DMS 273 (cell line): ENCODE measurements around the gene RBM23.
"Not testable (repeated sequence)": the region's sequence is repeated elsewhere in the genome, so short reads cannot be mapped to it uniquely, and the experiment has no call there.

Experiments used
- DNase-seq: peaks from one replicate; lab custom pipeline; 2025; ENCODE audit not compliant: unreplicated experiment; lab: John Stamatoyannopoulos, UW

RBM23 gene

DNA sequence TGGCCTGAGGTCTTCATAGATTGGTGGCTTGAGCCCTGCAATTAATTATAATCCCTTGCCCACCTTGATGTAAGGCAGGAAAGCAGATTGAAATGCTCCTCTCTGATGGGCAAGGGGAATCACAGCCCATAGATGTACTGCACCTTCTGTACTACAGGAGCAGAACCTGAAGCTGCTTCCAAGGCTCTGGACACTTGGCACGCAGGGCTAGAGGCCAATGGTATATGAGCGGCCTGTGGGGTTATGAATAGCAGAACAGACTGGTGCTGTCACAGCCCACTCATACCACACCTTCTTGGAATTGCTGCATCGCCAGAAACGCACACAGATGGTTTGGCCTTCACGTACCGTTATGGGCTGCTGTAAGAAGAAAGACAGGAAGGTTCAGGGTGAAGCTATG lies 1.7 kb upstream of the RBM23 start:
- no peak for DNase-seq

GRCh38 chr14:22919601-22919921 lies 612 bp upstream of the RBM23 start:
- DNase-seq = no peak

DNA sequence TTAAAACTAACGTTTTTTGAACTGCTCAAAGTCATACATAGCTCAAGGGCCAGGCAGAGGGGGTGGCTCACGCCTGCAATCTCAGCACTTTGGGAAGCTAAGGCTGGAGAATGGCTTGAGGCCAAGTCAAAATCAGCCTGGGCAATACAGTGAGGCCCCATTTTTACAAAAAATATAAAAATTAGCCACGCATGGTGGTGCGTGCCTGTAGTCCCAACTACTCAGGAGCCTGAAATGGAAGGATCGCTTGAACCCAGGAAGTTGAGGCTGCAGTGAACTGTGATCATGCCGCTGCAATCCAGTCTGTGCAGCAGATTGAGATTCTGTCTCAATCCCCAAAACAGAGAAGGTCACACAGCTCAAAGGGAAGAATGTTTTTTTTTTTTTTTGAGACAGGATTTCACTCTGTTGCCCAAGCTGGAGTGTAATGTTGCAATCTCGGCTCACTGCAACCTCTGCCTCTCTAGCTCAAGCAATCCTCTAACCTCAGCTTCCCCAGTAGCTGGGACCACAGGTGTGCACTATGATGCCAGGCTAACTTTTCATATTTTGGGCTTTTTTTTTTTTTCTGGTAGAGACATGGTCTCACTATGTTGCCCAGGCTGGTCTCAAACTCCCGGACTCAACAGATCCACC lies 2.9 kb downstream of the RBM23 start:
- no peak for DNase-seq

DNA sequence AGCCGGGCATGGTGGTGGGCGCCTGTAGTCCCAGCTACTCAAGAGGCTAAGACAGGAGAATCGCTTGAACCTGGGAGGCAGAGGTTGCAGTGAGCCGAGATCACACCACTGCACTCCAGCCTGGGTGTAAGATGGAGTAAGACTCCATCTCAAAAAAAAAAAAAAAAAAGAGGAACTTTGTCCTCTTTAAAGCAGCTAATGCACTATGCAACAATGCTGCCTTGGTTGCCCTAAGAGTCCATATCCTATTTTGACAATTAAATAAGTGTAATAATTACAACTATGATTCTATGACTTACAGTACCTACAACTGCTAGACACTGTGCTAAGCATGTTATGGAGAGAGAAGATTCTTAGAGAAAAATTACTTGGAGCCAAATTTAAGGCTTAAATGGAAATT lies 4.1 kb downstream of the RBM23 start:
- DNase-seq = not testable (repeated sequence)

DNA sequence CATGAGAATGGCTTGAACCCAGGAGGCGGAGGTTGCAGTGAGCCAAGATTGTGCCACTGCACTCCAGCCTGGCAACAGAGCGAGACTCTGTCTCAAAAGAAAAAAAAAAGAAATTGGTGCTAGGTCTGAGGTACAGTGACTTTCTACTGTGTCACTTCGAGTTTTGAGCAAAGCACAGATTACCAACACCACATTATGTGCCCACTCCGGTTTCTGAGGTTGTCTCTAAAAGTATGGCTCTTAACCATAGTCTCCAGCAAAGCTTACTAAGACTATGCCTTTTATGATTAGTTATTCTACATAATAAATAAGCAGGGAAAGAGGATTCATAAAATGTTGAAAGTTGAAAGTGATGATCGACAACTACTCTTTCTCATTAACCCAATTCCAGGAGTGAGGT lies 8.0 kb downstream of the RBM23 start:
- no peak for DNase-seq

DNA sequence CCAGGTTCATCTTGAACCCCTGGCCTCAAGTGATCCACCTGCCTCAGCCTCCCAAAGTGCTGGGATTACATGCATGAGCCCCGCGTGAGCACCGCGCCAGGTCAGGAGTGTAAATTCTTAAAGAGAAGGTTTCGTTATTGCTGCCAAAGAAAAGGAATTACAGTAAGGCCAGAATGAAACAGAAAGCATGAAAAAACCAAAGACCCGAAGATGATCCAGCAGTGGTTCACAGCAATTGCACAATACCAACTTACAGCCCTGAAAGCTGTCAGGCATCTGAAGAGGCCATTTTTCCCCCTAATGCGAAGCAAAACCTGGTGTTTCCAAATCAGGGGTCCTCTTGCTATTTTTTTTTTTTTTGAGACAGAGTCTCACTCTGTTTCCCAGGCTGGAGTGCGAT lies 10.3 kb downstream of the RBM23 start:
- DNase-seq = no peak

GRCh38 chr14:22907429-22907828 lies 11.5 kb downstream of the RBM23 start:
- no peak for DNase-seq

GRCh38 chr14:22906073-22906472 lies 12.9 kb downstream of the RBM23 start:
- no peak for DNase-seq

GRCh38 chr14:22905627-22906026 lies 13.3 kb downstream of the RBM23 start:
- no peak for DNase-seq

DNA sequence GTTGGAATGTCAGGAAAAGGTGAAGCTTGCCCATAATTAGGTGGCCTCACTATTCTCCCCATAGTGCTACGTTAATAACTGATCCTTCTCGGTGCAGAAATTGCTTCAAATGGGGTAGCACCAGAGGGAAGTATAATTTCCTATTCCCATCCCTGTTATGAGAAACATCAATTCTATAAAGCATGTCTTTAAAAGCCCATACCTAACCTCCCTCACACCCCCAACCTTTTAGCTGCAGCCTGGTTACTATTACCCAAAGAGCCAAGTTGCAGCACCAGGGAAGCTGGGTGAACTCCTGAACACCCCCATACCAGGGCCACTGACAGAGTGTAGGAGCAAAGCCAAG lies 15.2 kb downstream of the RBM23 start:
- no peak for DNase-seq

GRCh38 chr14:22901799-22902198 lies 17.1 kb downstream of the RBM23 start:
- DNase-seq = no peak

- peak; percentile 86 for DNase-seq
Measured at GRCh38 chr14:22900081-22900799, 18.7 kb downstream of the RBM23 start.

DNA sequence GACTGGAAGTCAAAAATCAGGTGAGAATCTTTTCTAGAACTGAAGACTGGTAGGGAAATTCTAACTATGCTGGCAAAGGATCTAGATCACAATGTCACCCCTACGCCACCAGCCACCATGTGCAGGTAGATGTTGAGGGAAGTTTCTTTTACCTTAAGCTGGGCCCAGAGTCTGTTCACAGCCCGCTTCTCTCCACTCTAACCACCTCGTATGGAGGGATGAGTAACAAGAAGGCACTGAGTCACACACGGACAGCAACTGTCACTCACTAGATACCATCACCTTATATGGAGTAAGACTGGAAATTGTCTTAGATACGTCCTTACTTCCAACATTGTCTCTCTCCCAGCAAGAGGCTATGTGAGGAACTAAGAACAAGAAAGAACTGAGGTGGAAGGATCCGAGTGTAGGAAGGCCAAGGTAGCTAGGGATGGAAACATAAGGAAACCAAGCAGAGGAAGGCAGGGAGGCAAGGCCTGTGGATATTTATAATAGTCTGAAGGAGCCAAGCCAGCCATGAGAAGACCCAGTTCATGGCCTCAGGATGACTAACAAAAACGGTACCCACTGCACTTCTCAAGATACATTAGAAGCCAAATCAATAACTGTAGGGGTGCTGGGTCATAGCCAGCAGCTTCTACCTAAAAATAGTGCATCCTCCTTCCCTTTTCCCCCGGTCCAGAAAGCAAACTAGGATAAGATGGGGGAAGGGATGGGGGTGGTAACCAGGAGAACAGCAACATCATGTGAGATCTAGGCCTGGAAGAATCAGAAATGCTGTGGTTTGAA lies 20.5 kb downstream of the RBM23 start:
- DNase-seq = no peak

DNA sequence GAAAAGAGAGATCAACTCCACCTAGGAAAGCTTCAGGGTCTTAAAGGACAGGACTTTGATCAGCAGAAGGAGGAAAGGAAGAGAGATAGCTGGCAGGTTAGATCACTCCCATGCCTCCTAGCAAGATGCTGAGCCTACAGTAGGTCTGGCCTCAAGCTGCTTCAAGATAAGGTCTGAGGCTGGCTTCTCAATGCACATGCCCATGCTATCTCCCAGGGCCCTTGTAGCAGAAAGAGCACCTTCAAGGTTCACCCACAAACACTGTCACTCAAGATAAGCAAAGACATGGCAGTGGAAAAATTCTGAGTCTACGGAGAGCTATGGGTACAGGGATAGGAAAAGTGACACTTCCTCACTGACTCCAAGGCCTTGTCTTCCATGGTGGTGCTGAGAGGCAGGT lies 21.6 kb downstream of the RBM23 start:
- DNase-seq = no peak

DNA sequence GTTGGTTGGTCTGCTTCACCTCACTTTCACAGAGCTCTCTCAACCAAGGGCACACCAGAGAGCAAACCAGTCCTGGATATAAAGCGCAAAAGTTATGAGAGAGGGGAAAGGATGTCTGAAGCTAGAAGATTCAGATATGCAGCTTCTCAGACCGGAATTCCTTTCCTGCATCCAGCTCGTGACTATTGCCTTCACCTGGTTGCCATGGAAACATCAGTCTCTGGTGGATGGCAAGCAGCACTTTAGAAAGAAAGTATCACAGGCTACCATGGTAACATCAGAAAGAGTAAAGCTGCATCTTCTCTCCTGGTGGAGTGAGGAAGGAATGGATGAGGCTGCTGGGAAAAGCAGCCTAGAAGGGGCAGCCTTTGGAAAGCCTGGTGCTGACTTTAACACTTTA lies 22.2 kb downstream of the RBM23 start:
- no peak for DNase-seq

GRCh38 chr14:22896356-22896755 lies 22.6 kb downstream of the RBM23 start:
- no peak for DNase-seq

DNA sequence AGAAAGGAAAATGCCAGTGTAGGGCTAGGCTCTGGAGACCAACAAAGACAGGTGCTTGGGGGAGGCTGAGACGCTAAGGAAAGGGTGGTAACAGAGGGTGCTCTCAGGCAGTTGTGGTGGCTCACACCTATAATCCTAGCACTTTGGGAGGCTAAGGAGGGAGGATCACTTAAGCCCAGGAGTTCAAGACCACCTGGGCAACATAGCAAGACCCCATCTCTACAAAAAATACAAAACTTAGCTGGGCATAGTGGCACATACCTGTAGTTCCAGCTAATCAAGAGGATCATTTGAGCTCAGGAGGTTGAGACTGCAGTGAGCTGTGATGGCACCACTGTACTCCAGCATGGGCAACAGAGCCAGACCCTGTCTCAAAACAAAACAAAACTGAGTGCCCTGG lies 23.5 kb downstream of the RBM23 start:
- DNase-seq = no peak

GRCh38 chr14:22893706-22894105 lies 25.2 kb downstream of the RBM23 start:
- no peak for DNase-seq

DNA sequence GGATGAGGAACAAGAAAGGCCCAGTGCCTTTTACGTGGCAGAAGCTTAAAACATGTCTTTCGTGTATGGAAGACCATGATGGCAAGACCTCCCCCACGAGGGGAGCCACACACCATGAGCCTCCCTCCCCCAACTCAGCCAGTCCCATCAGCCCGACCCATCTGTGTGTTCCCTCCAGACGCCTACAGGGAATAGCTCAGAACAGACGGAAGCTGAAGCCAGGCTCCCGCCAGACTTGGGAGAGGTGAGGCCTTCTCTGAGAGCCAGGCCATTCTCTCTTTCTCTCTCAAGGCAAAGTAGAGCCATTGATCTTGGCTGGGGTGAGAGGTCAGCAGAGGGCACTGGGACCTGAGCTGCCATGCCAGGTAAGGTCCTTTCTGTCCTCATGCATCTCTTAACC lies 26.5 kb downstream of the RBM23 start:
- DNase-seq = peak; percentile 73

DNA sequence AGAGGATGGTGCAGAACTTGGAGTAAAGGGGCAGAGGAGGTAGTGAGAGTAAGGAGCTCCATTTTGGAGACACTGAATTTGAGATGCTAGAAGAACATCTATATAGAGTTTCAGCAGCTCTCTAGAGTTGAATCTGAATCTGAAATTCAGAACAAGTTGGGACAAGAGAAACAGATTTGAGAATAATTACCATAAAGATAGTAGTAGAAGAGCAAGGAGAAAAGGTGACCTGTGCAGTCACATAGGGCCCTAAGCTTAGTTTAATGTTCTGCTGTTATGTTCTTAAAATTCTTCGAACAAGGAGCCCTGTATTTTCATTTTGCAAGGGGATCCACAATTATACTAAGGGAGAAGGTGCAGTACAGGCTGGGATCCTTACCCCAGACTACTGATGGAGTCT lies 28.5 kb downstream of the RBM23 start:
- DNase-seq = peak; percentile 67

DNA sequence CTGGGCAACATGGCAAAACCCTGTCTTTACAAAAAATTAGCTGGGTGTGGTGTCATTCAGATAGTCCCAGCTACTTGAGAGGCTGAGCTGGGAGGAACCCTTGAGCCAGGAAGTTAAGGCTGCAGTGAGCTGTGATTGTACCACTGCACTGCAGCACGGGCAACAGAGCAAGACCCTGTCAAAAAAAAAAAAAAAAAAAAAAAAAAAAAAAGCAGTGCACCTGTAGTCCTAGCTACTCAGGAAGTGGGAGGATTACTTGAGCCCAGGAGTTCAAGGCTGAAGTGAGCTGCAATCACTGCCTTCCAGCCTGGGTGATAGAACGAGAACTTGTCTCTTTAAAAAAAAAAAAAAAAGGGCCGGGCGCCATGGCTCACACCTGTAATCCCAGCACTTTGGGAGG lies 30.3 kb downstream of the RBM23 start:
- DNase-seq = no peak

DNA sequence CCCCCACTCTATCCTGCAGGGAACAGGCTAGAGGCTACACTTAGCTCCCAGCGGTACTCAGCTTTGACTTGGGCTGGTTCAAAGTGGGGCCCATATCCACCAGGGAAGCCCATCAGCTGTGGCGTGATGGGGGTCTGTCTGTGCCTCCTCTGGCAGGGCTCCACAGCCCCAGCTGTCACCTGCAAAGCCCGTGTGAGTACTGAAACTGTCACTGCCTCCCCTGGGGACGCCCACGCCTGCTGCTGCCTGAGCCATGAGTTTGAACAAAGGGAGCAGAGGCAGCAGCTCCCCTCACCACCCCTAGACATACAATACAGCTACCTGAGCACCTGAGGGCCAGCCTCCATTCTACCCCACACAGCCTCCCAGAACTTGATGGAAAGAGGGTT lies 31.0 kb downstream of the RBM23 start:
- DNase-seq = no peak
